GM20431 (cell line): Measurements from ENCODE around the gene HBE1.
"Not testable (repeated sequence)": the region's sequence is repeated elsewhere in the genome, so short reads cannot be mapped to it uniquely, and the experiment has no call there.

Experiments used
- in situ Hi-C: fragments of 300-500 bp; cut with MseI, MboI; formaldehyde crosslinking; loops from one replicate; pipeline ENCODE4 v1.15.0; 2020; ENCODE audit warnings: low sequenced_read_pairs; ENCODE audit not compliant: unreplicated experiment

The HBE1 gene

GRCh38 chr11:5254646-5255413, 14.9 kb downstream of the HBE1 start, which contains the start of gene HBG2:
TSS of gene HBG2 (minus strand) at chr11:5254781. CDS start at chr11:5254728, 53 bp downstream.
- in situ Hi-C loops: not testable (repeated sequence)

DNA sequence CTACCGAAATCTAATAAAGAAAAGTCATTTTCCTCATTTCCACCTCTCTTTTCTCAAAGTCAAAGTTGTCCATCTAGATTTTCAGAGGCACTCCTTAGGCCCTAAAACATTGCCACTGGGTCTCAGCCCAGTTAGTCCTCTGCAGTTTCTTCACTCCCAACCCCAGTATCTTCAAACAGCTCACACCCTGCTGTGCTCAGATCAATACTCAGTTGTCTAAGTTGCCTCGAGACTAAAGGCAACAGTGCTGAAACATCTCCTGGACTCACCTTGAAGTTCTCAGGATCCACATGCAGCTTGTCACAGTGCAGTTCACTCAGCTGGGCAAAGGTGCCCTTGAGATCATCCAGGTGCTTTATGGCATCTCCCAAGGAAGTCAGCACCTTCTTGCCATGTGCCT, 15.7 kb downstream of the HBE1 start:
- in situ Hi-C loops: not testable (repeated sequence)

DNA sequence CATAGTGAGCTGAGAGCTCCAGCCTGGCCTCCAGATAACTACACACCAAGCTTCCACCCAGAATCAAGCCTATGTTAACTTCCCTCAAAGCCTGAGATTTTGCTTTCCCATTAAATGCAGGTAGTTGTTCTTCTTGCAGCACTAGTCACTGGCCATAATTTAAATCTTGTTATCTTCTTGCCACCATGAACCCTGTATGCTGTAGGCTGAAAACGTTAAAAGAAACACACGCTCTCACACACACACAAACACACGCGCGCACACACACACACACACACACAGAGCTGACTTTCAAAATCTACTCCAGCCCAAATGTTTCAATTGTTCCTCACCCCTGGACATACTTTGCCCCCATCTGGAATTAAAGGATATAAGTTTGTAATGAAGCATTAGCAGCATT, 16.3 kb downstream of the HBE1 start:
- in situ Hi-C loops: not testable (repeated sequence)

GRCh38 chr11:5252919-5253265, 16.9 kb downstream of the HBE1 start:
- in situ Hi-C loops: no loop called here

GRCh38 chr11:5252192-5252918, 17.4 kb downstream of the HBE1 start:
- in situ Hi-C loops: no loop called here

- in situ Hi-C loops: no loop called here
These were observed 18.0 kb downstream of the HBE1 start for GRCh38 chr11:5251746-5252145.

DNA sequence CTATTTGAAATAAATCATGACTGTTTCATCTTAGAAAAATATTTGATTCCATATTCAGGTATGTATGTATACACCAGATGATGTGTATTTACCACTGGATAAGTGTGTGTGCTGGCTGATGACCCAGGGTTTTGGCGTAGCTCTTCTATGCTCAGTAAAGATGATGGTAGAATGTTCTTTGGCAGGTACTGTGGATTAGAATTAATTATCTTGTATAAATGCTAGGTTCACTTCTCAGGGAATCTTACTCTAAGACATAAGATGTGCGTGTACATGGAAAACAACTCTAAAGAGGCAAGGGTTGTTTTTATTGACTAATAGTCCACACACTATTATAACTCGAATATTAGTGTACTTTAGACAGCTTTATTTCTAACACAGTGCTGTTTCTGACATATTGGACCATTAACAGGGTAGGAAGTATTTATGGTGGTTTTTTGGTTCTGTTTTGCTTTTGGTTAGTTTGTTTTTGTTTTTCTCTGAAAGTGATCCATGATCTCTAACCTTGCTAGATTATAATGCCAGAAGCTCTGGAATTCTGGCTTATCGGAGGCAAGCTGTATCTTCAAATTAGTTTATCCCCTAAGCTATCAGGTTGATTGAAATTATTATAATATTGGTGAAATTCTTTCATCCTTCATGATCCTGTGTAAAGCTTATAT, 19.1 kb downstream of the HBE1 start:
- in situ Hi-C loops: no loop called here

GRCh38 chr11:5249807-5250396, 19.8 kb downstream of the HBE1 start, which contains the start of gene HBG1:
TSS of gene HBG1 (minus strand) at chr11:5249857. CDS start at chr11:5249804, 53 bp downstream.
- in situ Hi-C loops: not testable (repeated sequence)

- in situ Hi-C loops: not testable (repeated sequence)
These were observed 21.2 kb downstream of the HBE1 start for GRCh38 chr11:5248498-5248897.

- in situ Hi-C loops: no loop called here
These were observed 22.1 kb downstream of the HBE1 start for GRCh38 chr11:5247472-5248192.

DNA sequence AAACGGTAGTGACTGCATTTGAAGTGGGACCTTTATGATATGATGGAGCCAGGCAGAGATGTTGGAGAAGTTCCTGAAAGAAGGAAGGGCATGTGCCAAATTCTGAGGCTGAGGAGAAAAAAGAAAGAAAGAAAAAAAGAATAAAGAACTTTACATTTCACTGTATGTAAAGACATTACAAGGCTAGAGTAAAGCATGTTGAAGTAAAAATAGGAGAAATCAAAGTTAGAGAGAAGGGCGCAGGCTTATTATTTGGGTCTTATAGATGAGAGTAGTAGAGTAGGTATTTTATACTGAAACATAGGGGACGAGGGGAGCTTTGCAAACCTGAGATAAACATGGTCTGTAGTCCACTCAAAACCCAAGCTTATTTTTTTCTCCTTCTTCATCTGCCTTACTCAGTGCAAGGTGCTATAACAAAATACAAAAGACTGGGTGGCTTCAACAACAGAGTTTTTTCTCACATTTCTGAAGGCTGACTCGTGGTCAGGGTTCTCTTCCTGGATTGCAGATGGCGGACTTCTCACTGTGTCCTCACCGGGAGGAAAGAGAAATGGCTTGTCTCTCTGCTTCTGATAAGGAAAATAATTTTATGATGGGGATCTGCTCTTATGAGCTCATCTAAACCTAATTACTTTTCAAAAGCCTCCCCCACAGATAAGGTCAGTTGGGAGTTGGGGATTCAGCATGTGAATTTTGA, 22.8 kb downstream of the HBE1 start:
- in situ Hi-C loops: no loop called here

- in situ Hi-C loops: no loop called here
These were observed 24.6 kb downstream of the HBE1 start for GRCh38 chr11:5245155-5245554.

GRCh38 chr11:5243816-5244180, 25.9 kb downstream of the HBE1 start:
- in situ Hi-C loops: no loop called here

- in situ Hi-C loops: no loop called here
These were observed 26.6 kb downstream of the HBE1 start for GRCh38 chr11:5242933-5243815.

GRCh38 chr11:5242208-5242607, 27.5 kb downstream of the HBE1 start:
- in situ Hi-C loops: no loop called here

DNA sequence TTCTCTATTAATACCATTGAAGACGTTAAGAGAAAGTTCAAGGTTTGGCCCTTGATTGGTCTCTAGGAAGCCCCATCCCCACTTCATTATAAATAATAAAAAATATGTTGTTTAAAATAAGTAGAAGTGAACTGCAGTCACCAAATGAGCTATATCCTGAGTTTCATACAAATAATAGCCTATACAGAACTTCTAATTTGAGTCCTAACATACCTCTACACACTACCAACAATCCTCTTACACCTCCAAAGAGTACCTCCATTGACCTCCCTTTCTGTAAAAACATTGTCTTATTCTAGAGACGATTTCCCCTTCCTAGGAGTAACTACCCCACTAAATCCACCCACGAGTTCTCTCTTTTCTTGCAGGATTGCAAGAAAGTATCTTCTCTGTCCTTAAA, 28.3 kb downstream of the HBE1 start:
- in situ Hi-C loops: no loop called here

- in situ Hi-C loops: no loop called here
These were observed 29.3 kb downstream of the HBE1 start for GRCh38 chr11:5240458-5240857.

DNA sequence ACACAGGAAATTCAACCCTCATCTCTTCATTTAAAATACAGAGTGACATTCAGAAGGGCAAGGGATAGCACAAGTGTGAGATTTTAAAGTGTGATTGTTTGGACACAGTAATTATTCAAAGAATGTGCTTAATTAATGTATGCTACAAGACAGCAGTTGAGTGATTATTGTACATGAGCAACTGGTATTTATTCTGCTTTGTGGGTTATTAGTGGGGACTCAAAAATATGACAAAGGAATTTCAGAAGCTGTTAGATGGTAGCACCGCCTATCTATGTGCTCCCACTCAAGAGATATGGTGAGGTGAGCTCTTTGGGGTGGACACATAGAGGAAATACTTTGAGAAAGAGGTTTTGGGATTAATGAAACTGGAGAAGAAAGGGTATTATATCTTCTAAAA, 29.7 kb downstream of the HBE1 start:
- in situ Hi-C loops: no loop called here
